Measurements from ENCODE around the gene GPR108.
A peak's percentile ranks its signal among the peaks of the same experiment; 100 is the strongest.
"Not testable (repeated sequence)": the region's sequence is repeated elsewhere in the genome, so short reads cannot be mapped to it uniquely, and the experiment has no call there.

Gene GPR108

DNA sequence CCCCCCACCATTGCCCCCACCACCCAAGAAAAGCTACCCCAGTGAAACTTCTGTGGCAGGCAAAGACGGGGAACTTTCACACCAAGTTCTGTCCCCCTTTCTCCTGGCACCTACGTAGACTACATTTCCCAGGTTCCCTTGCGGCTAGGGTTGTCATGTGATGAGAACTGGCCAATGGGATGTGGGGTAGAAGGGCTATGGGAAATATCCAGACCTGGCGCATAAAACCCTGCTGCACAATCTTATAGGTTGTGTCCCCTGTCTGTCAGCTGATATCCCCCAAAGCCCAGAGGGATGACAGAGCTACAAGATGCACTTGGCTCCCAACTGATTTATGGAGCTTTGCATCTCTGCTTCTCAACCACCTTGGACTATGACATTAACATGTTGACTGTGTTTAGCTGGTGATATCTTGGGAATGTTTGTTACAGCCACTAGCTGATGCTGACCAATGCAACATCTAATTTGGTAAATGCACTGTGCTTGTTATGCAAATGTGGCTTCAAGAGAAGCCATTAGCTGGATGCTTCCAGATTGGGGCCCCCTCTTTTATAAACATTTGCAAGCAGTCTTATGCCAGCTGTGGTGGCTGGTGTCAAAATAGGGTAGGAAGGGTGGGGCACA is 23.8 kb upstream of the GPR108 start:
- peak; percentile 92 for DNase-seq (ENCODE audit: low spot score)

GRCh38 chr19:6760606-6761005 is 23.2 kb upstream of the GPR108 start:
- DNase-seq (ENCODE audit: low spot score): no peak

DNA sequence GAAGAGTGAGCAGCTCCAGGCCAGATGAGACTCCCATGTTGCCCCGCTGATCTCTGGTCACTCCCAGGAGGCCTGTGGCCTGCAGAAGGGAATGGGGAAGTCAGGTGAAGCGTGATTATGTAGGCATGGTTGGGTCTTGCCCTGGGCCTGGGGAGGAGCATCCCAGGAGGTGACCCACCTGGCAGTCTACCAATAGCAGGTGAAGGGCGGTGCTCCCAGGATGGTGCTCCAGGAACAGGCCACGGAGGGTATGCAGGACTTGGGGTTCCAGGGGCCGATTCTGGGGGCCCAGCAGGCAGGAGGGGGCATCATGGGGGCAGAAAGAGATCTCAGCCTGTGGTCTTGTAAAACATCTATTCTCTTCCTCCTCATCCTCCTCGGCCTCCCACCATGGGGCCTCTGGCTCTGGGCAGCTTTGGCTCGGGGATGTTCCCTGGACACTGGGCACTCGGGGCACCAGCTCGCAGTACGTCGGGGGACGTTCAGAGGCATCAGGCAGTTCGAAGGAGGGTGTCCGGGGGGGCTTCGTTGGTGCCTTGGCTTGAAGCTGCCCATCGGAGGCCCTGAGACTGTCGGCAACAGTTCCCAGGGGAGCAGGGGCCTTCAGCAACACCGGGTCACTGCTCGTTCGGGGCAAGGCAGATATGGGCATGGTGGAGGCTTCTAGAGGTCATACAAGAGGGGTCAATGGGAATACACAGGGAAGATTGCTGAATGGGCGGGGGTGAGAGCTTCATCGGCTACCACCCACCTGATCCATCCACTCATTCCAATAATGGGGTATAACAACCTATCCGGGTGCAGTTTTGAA is 17.5 kb upstream of the GPR108 start:
- DNase-seq (ENCODE audit: low spot score): no peak

DNA sequence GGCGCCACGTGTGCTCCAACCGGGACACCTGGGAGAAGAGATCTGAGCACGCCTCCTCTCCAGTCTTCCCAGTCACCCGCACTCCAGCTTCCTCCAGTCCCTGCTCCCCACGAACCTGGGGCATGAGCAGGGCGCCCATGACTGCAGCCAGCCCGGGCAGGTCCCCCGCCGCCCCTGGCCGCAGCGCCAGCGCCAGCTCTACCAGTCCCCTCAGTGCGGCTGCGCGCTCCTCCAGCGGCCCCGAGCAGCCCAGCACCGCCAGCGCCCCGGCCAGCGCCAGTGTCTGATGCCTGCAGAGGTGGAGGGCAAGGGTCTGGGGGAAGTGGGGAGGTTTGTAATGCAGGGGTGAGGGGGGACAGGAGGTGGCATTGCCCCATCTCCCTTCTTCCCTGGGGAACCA is 16.8 kb upstream of the GPR108 start:
- DNase-seq (ENCODE audit: low spot score): no peak

GRCh38 chr19:6753178-6754031 is 16.0 kb upstream of the GPR108 start:
- peak; percentile 93 for DNase-seq (ENCODE audit: low spot score)

GRCh38 chr19:6752256-6753177 is 15.1 kb upstream of the GPR108 start:
- DNase-seq (ENCODE audit: low spot score): no peak

DNA sequence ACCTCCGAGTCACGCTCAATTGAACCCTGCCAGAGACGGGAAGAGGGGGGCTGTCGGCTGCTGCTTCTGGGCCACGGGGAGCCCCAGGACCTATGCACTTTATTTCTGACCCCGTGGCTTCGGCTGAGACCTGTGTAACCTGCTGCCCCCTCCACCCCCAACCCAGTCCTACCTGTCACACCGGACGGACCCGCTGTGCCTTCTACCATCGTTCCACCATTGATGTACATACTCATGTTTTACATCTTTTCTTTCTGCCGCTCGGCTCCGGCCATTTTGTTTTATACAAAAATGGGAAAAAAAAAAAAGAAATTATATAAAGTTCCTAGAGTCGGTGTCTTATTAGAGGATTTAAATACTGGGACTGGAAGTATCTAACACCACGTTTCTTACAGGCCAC is 13.8 kb upstream of the GPR108 start:
- no peak for DNase-seq (ENCODE audit: low spot score)

- DNase-seq (ENCODE audit: low spot score): no peak
Measured at GRCh38 chr19:6750062-6750461, 12.7 kb upstream of the GPR108 start.

DNA sequence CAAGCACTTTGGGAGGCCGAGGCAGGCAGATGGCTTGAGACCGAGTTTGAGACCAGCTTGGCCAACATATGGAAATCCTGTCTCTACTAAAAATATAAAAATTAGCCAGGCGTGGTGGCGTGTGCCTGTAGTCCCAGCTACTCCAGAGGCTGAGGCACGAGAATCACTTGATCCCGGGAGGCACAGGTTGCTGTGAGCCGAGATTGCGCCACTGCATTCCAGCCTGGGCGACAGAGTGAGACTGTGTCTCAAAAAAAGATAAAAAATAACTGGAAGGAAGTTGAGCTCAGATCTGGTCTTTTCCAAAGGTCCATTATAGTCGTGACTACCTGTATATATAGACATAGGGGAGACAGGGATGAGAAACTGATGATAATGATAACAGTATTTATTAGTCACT is 11.2 kb upstream of the GPR108 start:
- DNase-seq (ENCODE audit: low spot score): not testable (repeated sequence)

DNA sequence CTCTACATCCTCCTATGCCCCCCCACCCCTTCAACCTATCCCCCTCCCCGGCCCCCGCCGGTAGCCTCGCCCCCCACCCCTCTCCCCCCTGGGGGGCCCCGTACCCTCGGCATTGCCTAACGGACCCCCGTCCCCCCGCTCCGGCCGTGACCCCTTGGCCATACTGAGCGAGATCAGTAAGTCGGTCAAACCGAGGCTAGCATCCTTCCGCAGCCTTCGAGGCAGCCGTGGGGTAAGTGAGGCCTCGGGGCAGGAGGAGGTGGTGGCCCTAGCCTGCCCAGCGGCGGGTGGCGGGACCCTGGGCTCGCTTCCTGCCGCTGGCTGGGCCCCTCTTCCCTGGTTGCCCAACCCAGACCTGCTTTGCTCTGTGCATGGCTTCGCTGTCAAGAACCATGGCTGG is 8.6 kb upstream of the GPR108 start:
- no peak for DNase-seq (ENCODE audit: low spot score)

DNA sequence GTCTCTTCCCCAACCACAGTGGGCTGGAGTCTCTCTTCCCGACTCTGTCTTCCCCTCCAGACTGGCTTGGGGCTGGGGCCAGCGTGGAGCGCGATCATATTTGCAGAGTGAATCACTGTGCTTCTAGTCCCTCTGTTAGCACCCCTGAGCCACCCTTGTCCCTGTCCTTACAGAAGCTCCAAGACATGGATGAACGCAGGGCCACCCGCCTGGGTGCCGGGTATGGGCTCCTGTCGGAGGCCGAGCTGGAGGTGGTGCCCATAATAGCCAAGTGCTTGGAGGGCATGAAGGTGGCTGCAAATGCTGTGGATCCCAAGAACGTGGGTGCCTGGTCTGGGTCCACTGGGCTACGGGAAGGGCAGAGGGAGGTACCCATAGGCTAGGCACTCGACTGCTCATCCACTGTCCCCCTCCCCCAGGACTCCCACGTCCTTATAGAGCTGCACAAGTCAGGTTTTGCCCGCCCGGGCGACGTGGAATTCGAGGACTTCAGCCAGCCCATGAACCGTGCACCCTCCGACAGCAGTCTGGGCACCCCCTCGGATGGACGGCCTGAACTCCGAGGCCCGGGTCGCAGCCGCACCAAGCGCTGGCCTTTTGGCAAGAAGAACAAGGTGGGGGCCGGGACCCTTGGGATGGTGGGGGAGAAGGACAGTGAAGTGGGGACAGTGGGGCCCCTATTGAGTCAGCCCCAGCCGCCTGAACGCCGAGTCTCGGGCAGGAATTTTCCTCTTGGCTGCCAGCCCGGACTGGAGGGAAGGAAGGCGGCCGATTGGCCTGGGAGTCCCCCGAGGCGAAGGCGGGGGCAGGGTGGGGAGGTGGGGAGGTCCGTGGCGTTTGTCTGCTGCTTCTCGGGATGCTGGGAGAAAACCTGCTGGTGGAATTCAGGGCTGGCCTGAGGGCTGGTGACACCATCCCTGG is 7.3 kb upstream of the GPR108 start:
- DNase-seq (ENCODE audit: low spot score): no peak

- DNase-seq (ENCODE audit: low spot score): no peak
Measured at GRCh38 chr19:6743714-6744380, 6.5 kb upstream of the GPR108 start.

- no peak for DNase-seq (ENCODE audit: low spot score)
Measured at GRCh38 chr19:6743066-6743465, 5.7 kb upstream of the GPR108 start.

GRCh38 chr19:6740589-6741343 is 3.4 kb upstream of the GPR108 start:
- DNase-seq (ENCODE audit: low spot score): peak; percentile 52

GRCh38 chr19:6739883-6740588 is 2.7 kb upstream of the GPR108 start:
- DNase-seq (ENCODE audit: low spot score): peak; percentile 29

DNA sequence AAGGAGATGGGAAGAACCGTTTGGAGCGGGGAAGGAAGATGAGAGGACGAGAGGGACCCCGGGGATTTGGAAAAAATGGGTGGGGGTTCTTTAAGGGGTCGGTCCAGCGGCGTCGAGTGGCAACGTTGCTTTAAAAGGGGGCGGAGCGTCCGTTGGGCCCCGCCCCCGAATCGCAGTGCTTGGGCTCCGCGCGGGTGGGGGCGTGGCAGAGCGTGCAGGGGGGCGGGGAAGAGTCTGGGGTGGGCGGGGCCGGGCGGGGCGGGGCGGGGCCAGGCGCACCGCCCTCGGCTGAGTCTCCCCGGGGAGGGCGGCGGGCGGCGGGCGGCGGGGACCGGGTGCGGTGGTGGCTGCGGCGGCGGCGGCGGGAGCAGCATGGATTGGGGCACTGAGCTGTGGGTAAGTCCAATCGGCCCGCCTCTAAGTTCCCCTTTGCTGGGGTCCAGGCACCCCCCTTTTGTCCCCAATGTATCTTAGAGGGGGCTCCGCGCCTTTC is 2.1 kb upstream of the GPR108 start, which contains the start of gene TRIP10:
TSS of gene TRIP10 (plus strand) at position 291 of the 493 bp plus-strand sequence. CDS start at position 373, 82 bp downstream.
- peak; percentile 85 for DNase-seq (ENCODE audit: low spot score)

GRCh38 chr19:6738787-6739389 is 1.5 kb upstream of the GPR108 start:
- no peak for DNase-seq (ENCODE audit: low spot score)

Data from NAMALWA (cell line).